ENCODE data around the gene CSF1R.

- no peak for TF ChIP-seq CTCF (conservative IDR thresholded peaks at IDR 0.05; ENCODE audit: low read depth, low read length)
- TF ChIP-seq MXI1 (IDR thresholded peaks at IDR 0.05; ENCODE audit: borderline replicate concordance, low read depth, low read length): no peak
These were observed 71.9 kb downstream of the CSF1R start for GRCh38 chr5:150014456-150014855.
